Measurements from ENCODE around the gene DNAJC8. TPM values are rescaled to one million over a fixed set of nuclear protein-coding genes. Genes with fewer than 3 reads are reported as not detected.

DNAJC8 gene
- total RNA-seq, 3 donors from 2014 or later (not counting 1 experiment from before 2014, with no cell fraction given), result 85.3 to 85.9 (median 85.4) TPM

DNA sequence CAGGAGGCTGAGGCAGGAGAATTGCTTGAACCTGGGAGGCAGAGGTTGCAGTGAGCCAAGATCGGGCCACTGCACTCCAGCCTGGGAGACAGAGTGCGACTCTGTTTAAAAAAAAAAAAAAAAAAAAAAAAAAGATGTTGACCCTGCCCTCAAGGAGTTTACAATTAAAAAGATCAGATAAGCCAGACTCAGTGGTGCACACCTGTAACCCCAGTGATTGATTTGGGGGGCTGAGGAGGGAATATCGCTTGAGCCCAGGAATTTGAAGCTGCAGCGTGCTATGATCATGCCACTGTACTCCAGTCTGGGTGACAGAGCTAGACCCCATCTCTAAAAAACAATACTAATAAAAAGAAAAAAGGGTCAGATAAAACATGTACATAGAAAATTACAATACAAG, 24.9 kb upstream of the DNAJC8 start:
- Mint-ChIP-seq H3K27ac (peak overlapping the region in 1 of 2 donors; percentile 87), H3K4me1 (peaks cover 32 to 43% of the 10 kb centered on the region in 2 donors), H3K27me3 (ENCODE audit: low read depth in 2 of 2) (no peaks in the 10 kb centered on the region), H3K9me3 (no peaks in the 10 kb centered on the region), H3K4me3 (peak overlapping the region; percentile 81), H3K36me3 (no peaks in the 10 kb centered on the region)
- 100% methylated on average over 3 of the region's 4 CpGs for WGBS (ENCODE audit: insufficient coverage)
- H3K27ac ChIP-seq (ENCODE audit: low read length), result no peak overlapping the region
- ATAC-seq (no peak), DNase-seq (no peak)
- no peaks in the 10 kb centered on the region for H3K36me3 ChIP-seq (ENCODE audit: control insufficient read depth, insufficient read depth, low read length)
- no peaks in the 10 kb centered on the region for H3K27me3 ChIP-seq (ENCODE audit: control insufficient read depth, insufficient read depth, low read length)
- H3K4me3 ChIP-seq (ENCODE audit: low read length), result no peak overlapping the region
- intact Hi-C loops (cut with micrococcal nuclease), result loop anchor here (2.0 kb wide), 1 partner anchor 71 kb away; the partner anchor contains the start of gene MED18
- H3K4me1 ChIP-seq (ENCODE audit: control insufficient read depth, insufficient read depth, low read length), result peaks cover 52% of the 10 kb centered on the region
- TF ChIP-seq, protein P1, sequence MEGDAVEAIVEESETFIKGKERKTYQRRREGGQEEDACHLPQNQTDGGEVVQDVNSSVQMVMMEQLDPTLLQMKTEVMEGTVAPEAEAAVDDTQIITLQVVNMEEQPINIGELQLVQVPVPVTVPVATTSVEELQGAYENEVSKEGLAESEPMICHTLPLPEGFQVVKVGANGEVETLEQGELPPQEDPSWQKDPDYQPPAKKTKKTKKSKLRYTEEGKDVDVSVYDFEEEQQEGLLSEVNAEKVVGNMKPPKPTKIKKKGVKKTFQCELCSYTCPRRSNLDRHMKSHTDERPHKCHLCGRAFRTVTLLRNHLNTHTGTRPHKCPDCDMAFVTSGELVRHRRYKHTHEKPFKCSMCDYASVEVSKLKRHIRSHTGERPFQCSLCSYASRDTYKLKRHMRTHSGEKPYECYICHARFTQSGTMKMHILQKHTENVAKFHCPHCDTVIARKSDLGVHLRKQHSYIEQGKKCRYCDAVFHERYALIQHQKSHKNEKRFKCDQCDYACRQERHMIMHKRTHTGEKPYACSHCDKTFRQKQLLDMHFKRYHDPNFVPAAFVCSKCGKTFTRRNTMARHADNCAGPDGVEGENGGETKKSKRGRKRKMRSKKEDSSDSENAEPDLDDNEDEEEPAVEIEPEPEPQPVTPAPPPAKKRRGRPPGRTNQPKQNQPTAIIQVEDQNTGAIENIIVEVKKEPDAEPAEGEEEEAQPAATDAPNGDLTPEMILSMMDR (IDR thresholded peaks at IDR 0.05), result no peak
- no peaks in the 10 kb centered on the region for H3K9me3 ChIP-seq (ENCODE audit: control insufficient read depth, insufficient read depth, low read length)

DNA sequence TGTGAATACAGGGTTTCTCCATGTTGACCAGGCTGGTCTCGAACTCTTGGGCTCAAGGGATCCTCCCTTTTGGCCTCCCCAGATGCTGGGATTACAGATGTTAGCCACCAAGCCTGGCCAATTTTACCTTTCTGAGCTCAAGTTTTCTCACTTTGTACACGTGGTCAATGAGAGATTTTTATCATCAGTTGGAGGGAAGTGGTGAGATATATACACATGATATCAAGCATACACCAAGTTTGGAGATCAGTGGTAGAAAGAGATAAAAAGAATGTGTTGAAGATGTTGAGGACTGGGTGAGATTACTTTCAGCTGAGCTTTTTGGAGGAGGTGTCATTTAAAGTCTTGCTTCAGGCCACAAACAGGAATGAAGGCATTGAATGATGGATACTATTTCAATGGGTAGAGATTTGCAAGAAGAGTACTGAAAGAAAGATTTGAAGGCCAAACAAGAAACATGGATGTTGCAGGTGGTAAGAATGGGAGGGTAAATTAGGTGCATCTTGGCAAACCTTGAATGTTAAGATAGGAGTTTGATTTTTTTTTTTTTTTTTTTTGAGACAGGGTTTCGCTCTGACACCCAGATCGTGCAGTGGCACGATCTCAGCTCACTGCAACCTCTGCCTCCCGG, 23.5 kb upstream of the DNAJC8 start:
- peaks cover 52% of the 10 kb centered on the region for H3K4me1 ChIP-seq (ENCODE audit: control insufficient read depth, insufficient read depth, low read length)
- H3K9me3 ChIP-seq (ENCODE audit: control insufficient read depth, insufficient read depth, low read length), result no peaks in the 10 kb centered on the region
- WGBS (ENCODE audit: insufficient coverage), result 42% methylated on average over 5 of the region's 6 CpGs
- peak overlapping the region; percentile 83 for H3K4me3 Mint-ChIP-seq
- no peaks in the 10 kb centered on the region for H3K36me3 ChIP-seq (ENCODE audit: control insufficient read depth, insufficient read depth, low read length)
- DNase-seq (peak in 1 of 2 donors; percentile 75), ATAC-seq (peak; percentile 17 to 66 (median 51))
- no peaks in the 10 kb centered on the region for H3K27me3 Mint-ChIP-seq (ENCODE audit: low read depth in 2 of 2)
- peaks cover 30 to 40% of the 10 kb centered on the region in 2 donors for H3K4me1 Mint-ChIP-seq
- H3K36me3 Mint-ChIP-seq, result no peaks in the 10 kb centered on the region
- no peaks in the 10 kb centered on the region for H3K9me3 Mint-ChIP-seq
- intact Hi-C loops (cut with micrococcal nuclease), result no loop called here
- H3K27ac Mint-ChIP-seq, result peak overlapping the region; percentile 69 to 75
- H3K27ac ChIP-seq (ENCODE audit: low read length), result peak overlapping the region; percentile 50
- TF ChIP-seq, protein P1 (IDR thresholded peaks at IDR 0.05), result no peak
- H3K27me3 ChIP-seq (ENCODE audit: control insufficient read depth, insufficient read depth, low read length), result no peaks in the 10 kb centered on the region
- no peak overlapping the region for H3K4me3 ChIP-seq (ENCODE audit: low read length)

DNA sequence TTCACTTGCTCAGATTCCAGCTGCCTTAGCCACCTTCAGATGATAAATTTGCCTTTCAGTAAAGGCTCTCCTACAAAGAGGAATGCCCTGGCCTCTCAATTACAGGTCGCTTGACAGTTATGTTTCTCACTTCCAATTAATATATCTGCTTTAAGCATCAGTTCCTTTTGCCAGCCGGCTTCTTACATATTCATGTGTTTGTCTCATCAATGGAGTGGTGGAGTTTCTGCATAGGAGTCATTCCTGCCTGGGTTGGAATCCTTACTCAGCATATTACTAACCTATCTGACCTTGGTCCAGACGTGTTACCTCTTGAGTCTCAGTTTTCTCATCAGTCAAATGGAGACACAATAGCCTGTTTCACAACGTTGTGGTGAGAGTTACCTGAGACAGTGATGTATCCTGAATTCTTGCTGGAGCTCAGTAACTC, 17.1 kb upstream of the DNAJC8 start:
- DNase-seq (no peak), ATAC-seq (no peak)
- Mint-ChIP-seq H3K36me3 (no peaks in the 10 kb centered on the region), H3K27ac (peak overlapping the region in 1 of 2 donors; percentile 96), H3K4me1 (peaks cover 36 to 41% of the 10 kb centered on the region in 2 donors), H3K4me3 (no peak overlapping the region), H3K27me3 (ENCODE audit: low read depth in 2 of 2) (no peaks in the 10 kb centered on the region), H3K9me3 (no peaks in the 10 kb centered on the region)
- Histone ChIP-seq H3K4me1 (ENCODE audit: control insufficient read depth, insufficient read depth, low read length) (peaks cover 39% of the 10 kb centered on the region), H3K9me3 (ENCODE audit: control insufficient read depth, insufficient read depth, low read length) (no peaks in the 10 kb centered on the region), H3K36me3 (ENCODE audit: control insufficient read depth, insufficient read depth, low read length) (no peaks in the 10 kb centered on the region), H3K4me3 (ENCODE audit: low read length) (no peak overlapping the region), H3K27ac (ENCODE audit: low read length) (peak overlapping the region; percentile 87), H3K27me3 (ENCODE audit: control insufficient read depth, insufficient read depth, low read length) (no peaks in the 10 kb centered on the region)
- TF ChIP-seq, protein P1 (IDR thresholded peaks at IDR 0.05), result no peak
- intact Hi-C loops (cut with micrococcal nuclease), result loop anchor here (5.0 kb wide), 5 partner anchors 117 to 627 kb away; partner anchors contain the start of genes PHACTR4, RCC1, RNU11 and YTHDF2
- 78% methylated on average over 3 of the region's 4 CpGs for WGBS (ENCODE audit: insufficient coverage)

Measured in natural killer cell (primary cell).